Tibial nerve (tissue), 4 donors: ENCODE results near the gene GAS2L1.

Source experiments
- EP300 ChIP-seq, 2 donors: sonication (generic); formaldehyde crosslinking; IDR thresholded peaks; one replicate each; pipeline ENCODE4 v1.6.1; 2017; ENCODE audit warnings: antibody characterized with exemption in 2 of 2, mild to moderate bottlenecking in 1 of 2
- POLR2A ChIP-seq, 2 donors: fragments of 450-650 bp; IDR thresholded peaks; one replicate each; pipeline ENCODE4 v1.6.1; 2017; ENCODE audit warnings: antibody characterized with exemption in 2 of 2, mild to moderate bottlenecking in 2 of 2, moderate library complexity in 2 of 2
- TF ChIP-seq, protein P1 (sequence below), 5 experiments: fragments of 200-600 bp in 3 of 5; fragments of 450-650 bp in 2 of 5; sonication (generic) in 3 of 5; IDR thresholded peaks; one replicate each; pipeline ENCODE4 v1.5.1; 2016 to 2019; ENCODE audit warnings: antibody characterized with exemption in 5 of 5, mild to moderate bottlenecking in 3 of 5, moderate library complexity in 2 of 5

- TF ChIP-seq, protein P1, sequence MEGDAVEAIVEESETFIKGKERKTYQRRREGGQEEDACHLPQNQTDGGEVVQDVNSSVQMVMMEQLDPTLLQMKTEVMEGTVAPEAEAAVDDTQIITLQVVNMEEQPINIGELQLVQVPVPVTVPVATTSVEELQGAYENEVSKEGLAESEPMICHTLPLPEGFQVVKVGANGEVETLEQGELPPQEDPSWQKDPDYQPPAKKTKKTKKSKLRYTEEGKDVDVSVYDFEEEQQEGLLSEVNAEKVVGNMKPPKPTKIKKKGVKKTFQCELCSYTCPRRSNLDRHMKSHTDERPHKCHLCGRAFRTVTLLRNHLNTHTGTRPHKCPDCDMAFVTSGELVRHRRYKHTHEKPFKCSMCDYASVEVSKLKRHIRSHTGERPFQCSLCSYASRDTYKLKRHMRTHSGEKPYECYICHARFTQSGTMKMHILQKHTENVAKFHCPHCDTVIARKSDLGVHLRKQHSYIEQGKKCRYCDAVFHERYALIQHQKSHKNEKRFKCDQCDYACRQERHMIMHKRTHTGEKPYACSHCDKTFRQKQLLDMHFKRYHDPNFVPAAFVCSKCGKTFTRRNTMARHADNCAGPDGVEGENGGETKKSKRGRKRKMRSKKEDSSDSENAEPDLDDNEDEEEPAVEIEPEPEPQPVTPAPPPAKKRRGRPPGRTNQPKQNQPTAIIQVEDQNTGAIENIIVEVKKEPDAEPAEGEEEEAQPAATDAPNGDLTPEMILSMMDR (IDR thresholded peaks at IDR 0.05): no peak
- TF ChIP-seq POLR2A (IDR thresholded peaks at IDR 0.05) (no peak), EP300 (IDR thresholded peaks at IDR 0.05) (no peak)
These were observed 31.3 kb upstream of the GAS2L1 start for GRCh38 chr22:29275167-29275566.
